HFF-Myc (cell line): Measurements from ENCODE around the gene GYPB.
"Not testable (repeated sequence)": the region's sequence is repeated elsewhere in the genome, so short reads cannot be mapped to it uniquely, and the experiment has no call there.

Source experiments
- DNase-seq: peaks from one replicate; pipeline ENCODE4 v3.0.0-alpha.2; 2011; ENCODE audit warnings: low read depth; ENCODE audit errors: extremely low read depth
- H3K4me3 ChIP-seq: replicated peaks from 2 replicates; pipeline ENCODE4 v1.5.1; 2011; ENCODE audit warnings: low read depth, mild to moderate bottlenecking, control low read depth, low read length
- TF ChIP-seq, protein P1 (sequence below): IDR thresholded peaks from 2 replicates; pipeline ENCODE4 v1.5.1; 2012; ENCODE audit warnings: mild to moderate bottlenecking, low read depth, low read length, control low read depth; ENCODE audit errors: missing control alignments

Gene GYPB

GRCh38 chr4:144021336-144021990 lies 2.3 kb upstream of the GYPB start:
- not testable (repeated sequence) for H3K4me3 ChIP-seq
- DNase-seq: peak; percentile 3
- TF ChIP-seq, protein P1, sequence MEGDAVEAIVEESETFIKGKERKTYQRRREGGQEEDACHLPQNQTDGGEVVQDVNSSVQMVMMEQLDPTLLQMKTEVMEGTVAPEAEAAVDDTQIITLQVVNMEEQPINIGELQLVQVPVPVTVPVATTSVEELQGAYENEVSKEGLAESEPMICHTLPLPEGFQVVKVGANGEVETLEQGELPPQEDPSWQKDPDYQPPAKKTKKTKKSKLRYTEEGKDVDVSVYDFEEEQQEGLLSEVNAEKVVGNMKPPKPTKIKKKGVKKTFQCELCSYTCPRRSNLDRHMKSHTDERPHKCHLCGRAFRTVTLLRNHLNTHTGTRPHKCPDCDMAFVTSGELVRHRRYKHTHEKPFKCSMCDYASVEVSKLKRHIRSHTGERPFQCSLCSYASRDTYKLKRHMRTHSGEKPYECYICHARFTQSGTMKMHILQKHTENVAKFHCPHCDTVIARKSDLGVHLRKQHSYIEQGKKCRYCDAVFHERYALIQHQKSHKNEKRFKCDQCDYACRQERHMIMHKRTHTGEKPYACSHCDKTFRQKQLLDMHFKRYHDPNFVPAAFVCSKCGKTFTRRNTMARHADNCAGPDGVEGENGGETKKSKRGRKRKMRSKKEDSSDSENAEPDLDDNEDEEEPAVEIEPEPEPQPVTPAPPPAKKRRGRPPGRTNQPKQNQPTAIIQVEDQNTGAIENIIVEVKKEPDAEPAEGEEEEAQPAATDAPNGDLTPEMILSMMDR: peak; percentile 49

DNA sequence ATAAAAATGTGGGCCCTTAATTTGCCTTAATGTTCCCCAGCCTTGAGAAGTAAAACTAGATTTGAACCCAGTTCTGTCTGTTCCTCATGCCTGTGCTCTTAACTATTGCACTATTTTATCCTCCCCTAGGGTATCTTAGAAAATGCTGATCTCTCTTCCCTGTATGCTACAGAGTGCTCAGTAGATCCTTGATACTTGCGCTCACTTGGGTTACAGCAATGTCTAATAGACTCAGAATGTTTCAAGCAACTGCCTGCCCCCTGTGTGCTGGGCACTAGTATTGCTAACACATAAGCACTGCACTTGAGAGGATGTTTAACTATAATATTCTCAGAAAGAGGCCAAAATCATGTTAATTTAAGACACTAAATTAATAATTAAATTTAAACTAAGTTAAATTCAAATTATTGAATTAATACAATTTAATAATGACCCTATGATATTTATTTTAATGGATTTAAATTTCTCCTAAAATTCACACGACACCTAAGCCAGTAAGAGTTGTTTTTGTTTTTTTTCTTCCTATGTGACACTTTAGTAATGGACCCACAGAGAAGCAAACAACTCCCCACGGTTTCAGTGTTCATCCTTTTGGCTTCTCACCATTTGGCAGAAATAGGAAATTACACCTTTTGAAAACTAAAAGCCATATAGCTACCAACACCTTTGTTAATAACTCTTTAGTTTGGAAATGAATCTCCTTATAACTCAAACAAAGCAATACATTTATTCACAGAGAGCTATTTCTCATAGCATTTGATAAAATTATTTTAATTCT lies 768 bp downstream of the GYPB start:
- not testable (repeated sequence) for H3K4me3 ChIP-seq, DNase-seq

DNA sequence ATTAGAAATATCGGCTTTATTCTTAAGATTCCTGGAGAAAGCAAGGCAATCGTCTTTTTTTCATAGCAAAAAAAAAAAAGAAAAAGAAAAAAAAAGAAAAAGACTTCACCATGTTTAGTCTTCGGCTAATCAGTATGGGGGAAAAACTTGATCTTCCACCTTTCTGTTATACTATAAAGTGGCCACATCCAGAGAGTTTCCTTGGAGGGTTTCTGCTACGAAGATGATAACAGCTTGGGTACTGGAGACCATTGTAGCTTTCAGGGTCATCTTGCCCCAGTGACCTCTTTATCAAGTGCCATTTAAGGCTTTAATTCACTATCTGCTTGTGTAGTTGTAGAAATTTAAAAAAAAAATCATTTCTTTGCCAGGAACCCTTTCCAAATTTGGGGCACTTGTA lies 1.9 kb downstream of the GYPB start:
- not testable (repeated sequence) for H3K4me3 ChIP-seq, DNase-seq

GRCh38 chr4:144016057-144016605 lies 3.0 kb downstream of the GYPB start:
- H3K4me3 ChIP-seq, DNase-seq: not testable (repeated sequence)

- no peak overlapping the region for H3K4me3 ChIP-seq
- DNase-seq: no peak
- TF ChIP-seq, protein P1: no peak
These were observed 4.4 kb downstream of the GYPB start for GRCh38 chr4:144014808-144015207.

DNA sequence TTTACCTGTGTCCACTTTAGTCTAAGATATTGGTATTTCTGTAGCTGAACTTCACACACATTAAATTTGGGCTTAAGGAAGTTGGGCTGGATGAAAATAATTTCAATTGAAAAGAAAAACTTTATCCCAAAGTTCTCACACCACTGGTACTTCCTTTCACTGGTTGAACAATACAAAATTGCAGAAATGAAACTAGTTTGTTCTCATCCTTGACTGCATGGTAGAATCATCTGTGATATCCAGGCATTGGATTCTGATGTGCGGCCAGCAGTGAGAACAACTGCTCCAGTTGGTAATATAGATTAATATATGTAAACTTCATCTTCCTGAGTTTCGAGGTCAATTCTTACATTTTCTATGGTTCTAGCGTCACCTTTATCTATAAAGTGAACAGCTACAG lies 10.6 kb downstream of the GYPB start:
- DNase-seq, H3K4me3 ChIP-seq: not testable (repeated sequence)

DNA sequence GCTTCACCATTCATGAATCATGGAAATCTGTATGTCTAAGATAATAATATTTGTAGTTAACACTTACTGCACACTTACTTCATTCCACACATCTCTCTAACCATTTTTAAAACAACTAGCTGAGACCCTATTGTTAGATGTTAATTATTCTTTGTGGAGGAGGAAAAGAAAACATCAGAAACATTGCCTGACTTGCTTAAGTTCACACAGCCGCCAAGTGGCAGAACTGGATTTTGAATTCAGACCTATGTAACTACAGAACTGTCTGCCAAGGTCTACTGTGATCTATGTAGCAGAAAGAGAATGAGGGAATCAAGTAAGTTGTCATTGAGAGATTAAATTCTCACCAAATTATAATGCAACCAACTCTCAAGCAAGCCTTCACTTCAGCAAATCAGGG lies 11.2 kb downstream of the GYPB start:
- DNase-seq, H3K4me3 ChIP-seq: not testable (repeated sequence)

DNA sequence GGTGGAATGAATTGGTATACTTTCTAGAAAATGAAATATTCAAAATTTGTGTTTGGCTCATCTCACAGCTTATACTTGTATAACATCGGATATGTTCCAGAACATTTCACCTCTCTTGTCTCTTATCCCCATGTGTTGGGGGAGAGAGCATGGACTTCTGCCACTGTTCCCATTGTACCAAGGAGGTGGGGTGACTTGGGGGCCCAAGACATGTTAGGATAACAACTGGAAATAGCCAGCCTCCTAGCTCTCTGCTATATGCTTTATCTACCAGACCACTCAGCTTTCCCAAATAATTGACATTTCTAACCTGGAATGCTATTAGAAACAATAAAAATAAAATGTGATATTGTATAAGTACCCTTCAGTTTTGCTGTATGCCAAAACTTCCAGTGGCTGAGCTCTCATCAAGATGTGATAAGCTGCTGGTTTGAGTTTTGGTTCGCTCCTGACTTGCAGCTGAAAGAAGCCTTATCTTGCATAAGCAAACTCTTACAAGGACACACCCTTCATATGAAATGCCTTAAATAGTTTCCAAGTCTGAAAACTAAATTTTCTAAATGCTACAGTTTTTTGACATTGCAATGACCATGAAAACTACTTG lies 12.9 kb downstream of the GYPB start:
- not testable (repeated sequence) for DNase-seq, H3K4me3 ChIP-seq

GRCh38 chr4:144005558-144005953 lies 13.6 kb downstream of the GYPB start:
- DNase-seq, H3K4me3 ChIP-seq: not testable (repeated sequence)

DNA sequence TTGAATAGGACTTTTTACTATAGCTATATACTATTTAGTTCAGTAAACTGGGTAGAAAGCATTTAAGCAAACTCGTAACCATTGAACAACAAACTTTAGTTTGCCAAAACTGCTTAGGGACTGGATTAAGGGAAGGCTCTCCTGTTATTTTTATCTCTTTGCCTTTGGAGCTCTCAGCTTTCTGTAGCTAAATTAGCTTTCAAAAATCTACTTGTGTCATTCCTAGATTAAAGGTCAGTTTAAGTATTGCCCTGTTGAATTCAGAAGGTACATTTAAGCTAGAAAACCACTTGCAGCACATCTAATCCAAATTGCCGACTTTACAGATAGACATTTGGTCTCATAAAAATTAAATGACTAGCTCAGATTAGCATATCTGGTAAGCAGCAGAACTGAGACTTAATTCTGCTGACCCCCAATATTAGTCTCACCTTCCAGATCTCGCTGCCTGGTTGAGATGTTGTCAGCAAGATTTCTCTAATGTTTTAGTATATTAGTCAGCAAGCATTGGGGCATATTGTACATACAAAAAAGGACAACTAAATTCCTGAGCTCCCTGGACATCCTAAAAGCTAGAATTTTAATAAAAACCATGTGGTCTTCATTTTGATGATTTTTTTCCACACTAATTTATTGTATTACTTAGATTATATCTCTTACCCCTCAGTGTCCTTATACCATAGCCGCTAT lies 14.2 kb downstream of the GYPB start:
- peak; percentile 17 for DNase-seq
- H3K4me3 ChIP-seq: not testable (repeated sequence)

DNA sequence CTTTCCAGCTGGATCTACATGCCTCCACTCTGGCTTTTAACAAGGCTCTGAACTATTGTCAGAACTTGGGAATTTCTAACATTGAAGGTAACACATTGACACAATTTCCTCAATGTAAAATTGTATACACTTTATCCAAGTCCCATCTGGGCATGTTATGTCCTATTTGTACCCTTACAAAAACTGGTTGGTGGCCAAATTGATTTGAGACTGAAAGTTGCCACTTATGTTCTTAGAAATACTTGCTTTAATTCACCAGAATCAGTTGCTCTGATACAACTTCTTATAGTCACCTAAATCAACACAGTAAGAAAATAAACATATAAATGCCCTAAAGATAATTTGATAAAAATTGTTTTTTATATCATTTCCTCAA lies 15.3 kb downstream of the GYPB start:
- DNase-seq: not testable (repeated sequence)

DNA sequence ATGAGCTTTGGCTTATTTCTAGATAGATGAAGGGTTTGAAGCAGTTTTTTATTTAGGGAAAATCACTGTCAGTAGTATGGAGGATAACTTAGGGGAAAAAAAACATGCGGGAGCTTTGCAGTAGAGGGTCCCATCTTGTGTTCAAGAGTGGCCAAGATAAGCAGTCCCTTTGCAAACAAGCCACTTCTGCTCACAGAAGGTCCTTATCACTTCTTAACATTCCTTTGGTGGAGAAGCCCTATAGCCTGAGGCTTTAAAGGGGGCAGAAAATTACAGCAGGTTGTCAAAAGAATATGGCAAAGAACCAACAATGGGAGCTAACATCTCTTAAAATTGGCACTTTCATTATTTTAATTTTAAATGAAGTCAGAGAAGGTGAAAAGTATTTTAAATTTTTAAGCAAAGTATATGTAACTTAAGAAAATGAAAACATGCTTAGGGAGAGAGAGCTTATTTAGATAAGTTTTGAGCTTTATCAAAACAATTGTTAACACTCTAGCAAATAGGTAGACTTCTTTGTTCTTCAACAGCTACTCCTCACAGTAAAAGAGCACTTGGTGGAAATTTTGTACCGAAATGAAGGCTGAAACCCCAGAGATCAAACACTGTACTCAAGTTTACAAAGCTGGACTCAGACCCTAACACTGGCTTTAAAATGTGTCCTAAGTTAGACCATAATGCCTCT lies 15.8 kb downstream of the GYPB start:
- not testable (repeated sequence) for DNase-seq, H3K4me3 ChIP-seq

More for the DNA sequence above, 15.3 kb downstream of the GYPB start:
- H3K4me3 ChIP-seq: not testable (repeated sequence)

DNA sequence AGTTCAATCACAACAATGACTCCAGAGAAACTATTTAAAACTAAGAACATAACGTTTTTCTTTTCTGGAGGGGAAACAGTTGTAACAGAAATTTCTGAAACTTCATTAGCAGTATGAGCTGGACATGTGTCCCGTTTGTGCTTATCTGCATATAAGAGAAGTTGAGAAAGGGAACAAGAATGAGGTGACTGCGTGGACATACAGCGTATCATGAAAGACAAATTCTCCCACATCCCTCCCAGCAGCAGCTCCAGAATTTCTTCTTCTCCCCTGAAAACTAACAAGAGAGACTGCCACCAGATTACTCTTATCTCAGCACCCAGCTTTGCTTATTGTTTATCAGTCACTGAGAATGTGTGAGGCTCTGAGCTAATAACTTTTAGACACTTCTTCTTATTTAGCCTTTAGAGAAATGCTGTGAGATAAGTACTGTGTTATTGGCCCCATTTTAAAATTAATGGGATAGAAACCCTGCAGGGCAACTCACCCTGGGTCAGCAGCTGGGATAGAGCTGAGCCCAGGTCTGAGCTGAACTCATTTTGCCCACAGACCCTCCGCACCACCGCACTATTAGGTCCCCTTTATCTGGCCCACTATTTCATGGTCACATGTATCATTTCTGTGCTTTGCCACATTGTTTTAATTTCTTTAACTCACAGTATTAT lies 18.7 kb downstream of the GYPB start:
- not testable (repeated sequence) for DNase-seq

GRCh38 chr4:143996193-143996592 lies 23.0 kb downstream of the GYPB start:
- not testable (repeated sequence) for H3K4me3 ChIP-seq, DNase-seq

More for the DNA sequence above, 18.7 kb downstream of the GYPB start:
- H3K4me3 ChIP-seq: not testable (repeated sequence)
